H1 (cell line): ENCODE results near the gene BRCA1. TPM values are rescaled to one million over a fixed set of nuclear protein-coding genes. Genes with fewer than 3 reads are reported as not detected.

Source experiments
- E2F6 ChIP-seq: IDR thresholded peaks from 2 replicates; pipeline ENCODE4 v1.6.1; 2012; ENCODE audit warnings: inconsistent platforms
- GABPA ChIP-seq: IDR thresholded peaks from 2 replicates; pipeline ENCODE4 v1.6.1; 2011; ENCODE audit warnings: mild to moderate bottlenecking, low read length, moderate library complexity, borderline replicate concordance; ENCODE audit not compliant: insufficient read depth
- HDAC6 ChIP-seq: IDR thresholded peaks from one replicate; pipeline ENCODE4 v1.7.1; 2012; ENCODE audit warnings: low read depth, mild to moderate bottlenecking, inconsistent platforms, low read length, moderate library complexity
- POLR2AphosphoS5 ChIP-seq: IDR thresholded peaks from 2 replicates; pipeline ENCODE4 v1.6.1; 2011; ENCODE audit warnings: low read depth, low read length
- SIN3A ChIP-seq, 2 experiments: IDR thresholded peaks in 1 of 2; conservative IDR thresholded peaks in 1 of 2; 2 replicates each; pipeline ENCODE4 v1.6.1; 2011 to 2012; ENCODE audit warnings: low read length in 2 of 2, improper control_type of control experiment in 1 of 2, low read depth in 1 of 2, mild to moderate bottlenecking in 1 of 2
- SIX5 ChIP-seq: IDR thresholded peaks from 2 replicates; pipeline ENCODE4 v1.6.1; 2011; ENCODE audit warnings: mild to moderate bottlenecking, low read depth, low read length
- TBP ChIP-seq: IDR thresholded peaks from 2 replicates; pipeline ENCODE4 v1.6.1; 2011; ENCODE audit warnings: low read depth, low read length, improper control_type of control experiment
- TCF12 ChIP-seq: IDR thresholded peaks from 2 replicates; pipeline ENCODE4 v1.6.1; 2011; ENCODE audit warnings: low read depth, mild to moderate bottlenecking, low read length
- TEAD4 ChIP-seq: IDR thresholded peaks from 2 replicates; pipeline ENCODE4 v1.6.1; 2012; ENCODE audit warnings: low read depth, low read length, inconsistent platforms, mixed read lengths
- YY1 ChIP-seq: IDR thresholded peaks from 2 replicates; pipeline ENCODE4 v1.6.1; 2011; ENCODE audit warnings: low read depth, mild to moderate bottlenecking, low read length
- ZNF274 ChIP-seq: IDR thresholded peaks from 2 replicates; pipeline ENCODE4 v1.7.0; 2012; ENCODE audit warnings: low read length, borderline replicate concordance; ENCODE audit errors: extremely low read depth
- polyA plus RNA-seq, 7 experiments: library from polyadenylated mRNA; depleted of rRNA in 3 of 7; stranded (reverse) in 5 of 7; unstranded in 2 of 7; fragments of >200 nt in 5 of 7; fragments of 200-250 nt in 2 of 7; gene quantifications; 1 replicate in 5 of 7; 2 replicates in 1 of 7; 4 replicates in 1 of 7; pipeline versions ENCODE4 v1.2.1 to v1.2.3, GENCODE V29; 2011 to 2013; ENCODE audit warnings: missing spikeins in 2 of 7, mixed read lengths in 2 of 7
- small RNA-seq: library from polyadenylated mRNA; stranded (forward); fragments of <200 nt; extraction: miRNeasy Mini kit (QIAGEN cat#:217004); gene quantifications from one replicate; pipeline ENCODE3, GENCODE V24; 2013; ENCODE audit not compliant: insufficient read depth
- total RNA-seq: library from RNA; stranded (reverse); fragmentation: NEBNext Ultra II Directional; extraction: Animal tissue kit (Norgen Biotek cat#: 25700); gene quantifications from 2 replicates; pipeline ENCODE4 v1.2.1, GENCODE V29; 2021

The BRCA1 gene
- total and polyA plus RNA-seq, 2 of the 8 experiments (the other 6 are each of a cell fraction or from before 2014, with no cell fraction given), result 30.7 to 39.2 TPM

GRCh38 chr17:42997390-42997983 is 127.7 kb downstream of the BRCA1 start (continued):
- no peak for TF ChIP-seq GABPA
- TF ChIP-seq TBP, result no peak
- no peak for TF ChIP-seq SIX5
- TF ChIP-seq TEAD4, result no peak
- TF ChIP-seq SIN3A (conservative IDR thresholded peaks at IDR 0.05 in 1 of 2, IDR thresholded peaks at IDR 0.05 in 1 of 2; ENCODE audit: low read depth in 1 of 2, low read length in 2 of 2), result no peak
- no peak for TF ChIP-seq TCF12
- no peak for TF ChIP-seq ZNF274
- TF ChIP-seq E2F6, result no peak
- TF ChIP-seq YY1, result no peak
- no peak for TF ChIP-seq HDAC6
- no peak for TF ChIP-seq POLR2AphosphoS5

Small RNAs within 50 kb of the gene (small RNA-seq; reads per million reads assigned to genes)
- not detected for gene AC060780.2
- gene AC060780.3, result not detected
- gene AC135721.1, result not detected

Other genes with a start within 250 kb of the BRCA1 start
- not detected in 2 replicates for gene G6PC1, start 224.6 kb downstream of the BRCA1 start, total RNA-seq
- 0.02 TPM in 1 of 2 replicates, not detected in the other for gene G6PC1, start 224.6 kb downstream of the BRCA1 start, polyA plus RNA-seq (2011; rRNA removed)
- 45.0 and 51.5 TPM in 2 replicates for gene AARSD1, start 160.9 kb downstream of the BRCA1 start, total RNA-seq
- gene AARSD1, start 160.9 kb downstream of the BRCA1 start, polyA plus RNA-seq (2011; rRNA removed), result 43.8 and 58.8 TPM in 2 replicates
- gene PTGES3L, start 145.3 kb downstream of the BRCA1 start, total RNA-seq, result 2.2 and 3.0 TPM in 2 replicates
- 2.6 and 3.6 TPM in 2 replicates for gene PTGES3L, start 145.3 kb downstream of the BRCA1 start, polyA plus RNA-seq (2011; rRNA removed)
- 10.7 and 11.9 TPM in 2 replicates for gene RUNDC1, start 144.8 kb downstream of the BRCA1 start, total RNA-seq
- gene RUNDC1, start 144.8 kb downstream of the BRCA1 start, polyA plus RNA-seq (2011; rRNA removed), result 7.9 and 9.4 TPM in 2 replicates
- gene RPL27, start 126.9 kb downstream of the BRCA1 start, total RNA-seq, result 1,415 and 1,425 TPM in 2 replicates
- 3,779 and 3,900 TPM in 2 replicates for gene RPL27, start 126.9 kb downstream of the BRCA1 start, polyA plus RNA-seq (2011; rRNA removed)
- 2.0 and 2.5 TPM in 2 replicates for gene IFI35, start 118.6 kb downstream of the BRCA1 start, total RNA-seq
- 4.7 and 4.9 TPM in 2 replicates for gene IFI35, start 118.6 kb downstream of the BRCA1 start, polyA plus RNA-seq (2011; rRNA removed)
- 281 and 295 TPM in 2 replicates for gene VAT1, start 103.0 kb downstream of the BRCA1 start, total RNA-seq
- gene VAT1, start 103.0 kb downstream of the BRCA1 start, polyA plus RNA-seq (2011; rRNA removed), result 200 and 269 TPM in 2 replicates
- gene RND2, start 100.1 kb downstream of the BRCA1 start, total RNA-seq, result 51.3 and 56.8 TPM in 2 replicates
- 61.4 and 76.2 TPM in 2 replicates for gene RND2, start 100.1 kb downstream of the BRCA1 start, polyA plus RNA-seq (2011; rRNA removed)
- gene NBR1, start 45.9 kb upstream of the BRCA1 start, total RNA-seq, result 34.8 and 36.0 TPM in 2 replicates
- 12.4 and 13.5 TPM in 2 replicates for gene NBR1, start 45.9 kb upstream of the BRCA1 start, polyA plus RNA-seq (2011; rRNA removed)
- 4.1 and 5.4 TPM in 2 replicates for gene TMEM106A, start 86.5 kb upstream of the BRCA1 start, total RNA-seq
- 3.2 and 3.4 TPM in 2 replicates for gene TMEM106A, start 86.5 kb upstream of the BRCA1 start, polyA plus RNA-seq (2011; rRNA removed)
- gene CCDC200, start 103.3 kb upstream of the BRCA1 start, total RNA-seq, result not detected in 2 replicates
- 0.11 TPM in 1 of 2 replicates, not detected in the other for gene CCDC200, start 103.3 kb upstream of the BRCA1 start, polyA plus RNA-seq (2011; rRNA removed)
- gene RNU2-1, start 108.6 kb upstream of the BRCA1 start, total RNA-seq, result 2,508 and 2,656 TPM in 2 replicates
- not detected in 2 replicates for gene RNU2-1, start 108.6 kb upstream of the BRCA1 start, polyA plus RNA-seq (2011; rRNA removed)